NCI-H1417 (cell line): Measurements from ENCODE around the gene ADAMTS14.
A peak's percentile ranks its signal among the peaks of the same experiment; 100 is the strongest.
"Not testable (repeated sequence)": the region's sequence is repeated elsewhere in the genome, so short reads cannot be mapped to it uniquely, and the experiment has no call there.

Experiments used
- DNase-seq, 3 experiments: peaks; one replicate each; lab custom pipeline; 2025; lab: John Stamatoyannopoulos, UW

ADAMTS14 gene

GRCh38 chr10:70672165-70673042 is at the start of gene ADAMTS14:
Gene ADAMTS14 (plus strand): TSS chr10:70672506. CDS start chr10:70672803, 297 bp downstream.
- peak in 2 of 3 experiments; percentile 41 to 59 for DNase-seq

- DNase-seq: no peak
Observed at GRCh38 chr10:70622541-70622940, 49.8 kb upstream of the ADAMTS14 start.

GRCh38 chr10:70622981-70623844 is 49.1 kb upstream of the ADAMTS14 start:
- no peak for DNase-seq

- no peak for DNase-seq
Observed at GRCh38 chr10:70626056-70626455, 46.2 kb upstream of the ADAMTS14 start.

- no peak for DNase-seq
Observed at GRCh38 chr10:70629338-70629737, 43.0 kb upstream of the ADAMTS14 start.

GRCh38 chr10:70631735-70632134 is 40.6 kb upstream of the ADAMTS14 start:
- DNase-seq: not testable (repeated sequence)

- DNase-seq: no peak
Observed at GRCh38 chr10:70634011-70634410, 38.3 kb upstream of the ADAMTS14 start.

GRCh38 chr10:70634515-70634914 is 37.8 kb upstream of the ADAMTS14 start:
- not testable (repeated sequence) for DNase-seq

GRCh38 chr10:70639640-70640383 is 32.5 kb upstream of the ADAMTS14 start:
- not testable (repeated sequence) for DNase-seq

GRCh38 chr10:70643272-70643671 is 29.0 kb upstream of the ADAMTS14 start:
- not testable (repeated sequence) for DNase-seq

- DNase-seq: peak in 1 of 3 experiments; percentile 2
Observed at GRCh38 chr10:70644959-70645358, 27.3 kb upstream of the ADAMTS14 start.

GRCh38 chr10:70647086-70647485 is 25.2 kb upstream of the ADAMTS14 start:
- no peak for DNase-seq

- DNase-seq: peak in 1 of 3 experiments; percentile 1
Observed at GRCh38 chr10:70648427-70648826, 23.9 kb upstream of the ADAMTS14 start.

GRCh38 chr10:70649526-70649925 is 22.8 kb upstream of the ADAMTS14 start:
- DNase-seq: no peak

GRCh38 chr10:70650104-70650503 is 22.2 kb upstream of the ADAMTS14 start:
- no peak for DNase-seq

- DNase-seq: no peak
Observed at GRCh38 chr10:70650718-70651117, 21.6 kb upstream of the ADAMTS14 start.

GRCh38 chr10:70651661-70652060 is 20.6 kb upstream of the ADAMTS14 start:
- DNase-seq: peak in 1 of 3 experiments; percentile 0

GRCh38 chr10:70652761-70653657 is 19.3 kb upstream of the ADAMTS14 start:
- DNase-seq: no peak

GRCh38 chr10:70655316-70655715 is 17.0 kb upstream of the ADAMTS14 start:
- no peak for DNase-seq

- no peak for DNase-seq
Observed at GRCh38 chr10:70656489-70656888, 15.8 kb upstream of the ADAMTS14 start.

- DNase-seq: no peak
Observed at GRCh38 chr10:70657041-70657440, 15.3 kb upstream of the ADAMTS14 start.
